HG03066 (cell line): ENCODE results near the gene HYCC1.
"Not testable (repeated sequence)": the region's sequence is repeated elsewhere in the genome, so short reads cannot be mapped to it uniquely, and the experiment has no call there.

Experiments used
- ATAC-seq: cut with Tn5 transposase; IDR thresholded peaks from one replicate; pipeline ENCODE4 v1.9.1; 2021; ENCODE audit warnings: low read depth; ENCODE audit not compliant: unreplicated experiment

Gene HYCC1

DNA sequence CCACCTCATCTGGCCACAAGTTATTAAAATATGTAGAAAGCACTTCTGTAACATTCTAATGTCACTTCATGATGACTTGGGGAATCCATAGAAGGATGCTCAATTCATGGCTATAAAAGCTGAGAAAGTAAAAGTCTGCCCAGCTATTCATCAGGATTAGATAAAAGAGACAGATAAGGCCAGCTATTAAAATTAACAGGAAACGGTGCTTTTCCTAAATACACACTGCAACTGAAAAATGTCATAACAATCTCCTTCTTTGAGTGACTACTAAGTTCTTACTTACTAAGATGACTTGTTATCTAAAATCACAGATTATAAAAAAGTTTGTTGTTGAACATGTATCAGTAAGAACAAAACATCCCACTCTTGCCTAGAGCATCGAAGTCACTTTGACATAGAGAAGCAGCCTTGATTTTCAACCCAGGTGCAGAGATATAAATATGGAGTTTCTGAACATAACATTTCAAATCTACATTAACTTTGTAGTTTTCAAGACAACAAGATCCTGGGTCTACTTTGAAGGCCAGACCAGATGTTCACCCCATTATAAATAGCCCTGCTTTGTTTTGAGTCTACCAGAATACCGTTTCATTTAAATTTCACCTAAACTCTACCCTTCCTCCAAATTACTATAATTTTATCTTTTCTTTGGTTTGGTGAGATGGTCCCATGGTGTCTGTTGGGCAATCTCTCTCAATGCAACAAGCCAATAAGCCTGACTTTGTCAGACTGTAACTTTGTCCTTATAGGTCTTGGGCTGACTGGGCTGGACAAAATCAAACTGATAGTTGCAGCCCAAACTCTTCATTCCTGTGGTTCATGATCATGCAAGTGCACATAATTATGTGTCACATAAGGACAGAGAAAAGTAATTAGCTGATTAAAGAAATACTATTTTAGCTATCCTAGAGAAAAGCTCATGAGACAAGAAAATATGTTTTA is 24.0 kb downstream of the HYCC1 start:
- no peak for ATAC-seq

DNA sequence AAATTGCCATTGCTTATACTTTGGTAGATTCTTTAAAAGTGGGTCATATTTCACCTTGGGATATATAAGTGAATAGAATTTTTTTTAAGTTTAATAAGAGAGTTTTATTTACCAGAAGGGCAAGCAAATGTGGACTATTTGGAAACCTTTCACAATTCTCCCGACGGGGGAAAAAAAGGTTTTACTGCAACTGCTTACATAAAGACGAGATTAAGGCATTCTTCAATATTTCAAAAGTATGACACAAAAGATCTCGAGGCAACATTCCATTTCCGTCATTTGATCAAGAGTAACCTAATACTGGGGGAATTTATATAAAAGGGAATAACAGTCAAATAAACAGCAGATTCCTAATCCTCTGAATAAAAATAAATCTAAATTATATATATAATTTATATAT is 28.5 kb downstream of the HYCC1 start:
- ATAC-seq, result no peak

DNA sequence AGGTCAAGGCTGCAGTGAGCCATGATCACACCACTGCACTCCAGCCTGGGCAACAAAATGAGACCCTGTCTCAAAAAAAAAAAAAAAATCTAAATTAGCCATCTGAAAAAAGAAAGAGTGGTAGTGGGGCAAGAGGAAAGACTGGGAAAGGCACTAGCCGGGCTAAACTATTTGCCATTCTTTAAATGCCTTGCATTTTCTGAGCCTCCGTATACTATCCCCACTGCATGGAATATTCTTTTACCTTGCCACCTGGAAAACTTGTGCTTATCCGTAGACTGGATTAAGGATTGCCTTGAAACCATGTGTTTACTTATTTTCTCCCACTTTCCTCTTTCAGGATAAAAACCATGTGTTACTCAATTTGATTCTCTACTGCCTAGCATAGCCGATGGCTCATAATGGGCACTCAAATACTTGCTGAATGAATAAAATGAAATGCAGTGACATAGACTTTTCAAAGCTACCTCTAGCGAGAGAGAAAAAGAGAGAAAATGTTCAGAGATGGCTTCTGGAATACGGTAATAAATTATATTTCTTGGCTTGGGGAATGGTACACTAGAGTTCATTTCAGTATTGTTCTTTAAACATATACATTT is 30.6 kb downstream of the HYCC1 start:
- no peak for ATAC-seq

DNA sequence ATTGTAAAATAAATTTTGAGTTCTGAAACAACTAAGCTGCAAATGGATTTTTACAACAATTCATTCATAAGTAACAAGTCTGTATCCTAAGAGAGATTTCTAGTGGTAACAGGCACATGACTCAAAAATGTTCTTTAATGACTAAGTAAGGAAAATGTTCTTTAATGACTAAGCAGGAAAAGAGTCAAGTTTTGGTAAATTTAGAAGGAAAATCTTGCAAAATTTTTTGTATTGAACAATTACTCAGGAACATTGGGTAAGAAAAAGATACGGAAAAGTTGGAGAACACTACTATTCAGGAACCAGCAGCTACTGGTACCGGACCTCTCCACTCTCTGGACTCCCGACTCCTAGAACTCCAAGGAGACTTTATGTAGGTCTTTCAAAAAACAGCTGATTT is 33.5 kb downstream of the HYCC1 start:
- no peak for ATAC-seq

DNA sequence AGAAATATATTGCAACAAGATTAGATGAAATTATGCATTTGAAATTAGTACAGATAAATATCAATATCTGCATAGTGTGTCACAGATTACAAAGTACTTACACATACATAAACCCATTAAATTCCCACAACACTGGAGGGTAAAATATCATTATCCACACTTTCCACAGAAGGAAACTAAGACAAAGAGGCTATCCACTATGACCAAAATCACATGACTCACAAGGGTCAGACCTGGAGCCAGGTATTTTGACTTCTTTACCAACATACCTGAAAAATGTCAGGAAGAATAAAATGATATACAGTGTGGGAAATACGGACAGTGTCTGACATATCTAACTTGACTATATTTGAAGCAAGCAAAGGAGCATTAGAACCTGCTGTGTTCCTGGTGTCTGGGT is 34.1 kb downstream of the HYCC1 start:
- no peak for ATAC-seq

DNA sequence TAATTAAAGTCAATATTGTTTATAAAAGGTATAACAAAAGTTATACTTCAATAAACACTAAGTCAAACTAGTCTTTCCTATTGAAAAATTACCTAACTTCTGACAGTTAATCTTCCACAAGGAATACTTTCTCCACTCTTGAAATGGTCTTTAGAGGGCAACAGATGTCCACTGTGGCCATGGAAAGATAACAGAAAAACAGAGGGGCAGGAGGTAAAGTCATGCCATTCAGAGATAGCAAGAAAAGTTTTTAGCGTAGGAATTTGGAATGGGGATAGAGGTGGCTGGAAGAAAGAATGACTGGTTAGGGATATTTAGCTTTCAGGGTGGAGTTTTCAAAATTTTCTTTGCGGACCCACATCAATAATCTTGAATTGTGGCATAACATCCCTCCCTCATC is 34.7 kb downstream of the HYCC1 start:
- ATAC-seq, result no peak

DNA sequence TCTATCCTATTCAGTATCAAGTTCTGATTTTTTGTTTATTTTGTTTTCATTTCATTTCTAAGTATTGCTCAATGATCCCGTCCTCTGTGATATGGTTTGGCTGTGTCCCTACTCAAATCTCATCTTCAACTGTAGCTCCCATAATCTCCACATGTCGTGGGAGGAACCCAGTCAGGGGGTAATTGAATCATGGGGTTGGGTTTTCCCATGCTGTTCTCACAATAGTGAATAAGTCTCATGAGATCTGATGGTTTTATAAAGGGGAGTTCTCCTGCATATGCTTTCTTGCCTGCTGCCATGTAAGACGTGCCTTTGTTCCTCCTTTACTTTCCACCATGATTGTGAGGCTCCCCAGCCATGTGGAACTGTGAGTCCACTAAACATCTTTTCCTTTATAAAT is 39.3 kb downstream of the HYCC1 start:
- not testable (repeated sequence) for ATAC-seq

DNA sequence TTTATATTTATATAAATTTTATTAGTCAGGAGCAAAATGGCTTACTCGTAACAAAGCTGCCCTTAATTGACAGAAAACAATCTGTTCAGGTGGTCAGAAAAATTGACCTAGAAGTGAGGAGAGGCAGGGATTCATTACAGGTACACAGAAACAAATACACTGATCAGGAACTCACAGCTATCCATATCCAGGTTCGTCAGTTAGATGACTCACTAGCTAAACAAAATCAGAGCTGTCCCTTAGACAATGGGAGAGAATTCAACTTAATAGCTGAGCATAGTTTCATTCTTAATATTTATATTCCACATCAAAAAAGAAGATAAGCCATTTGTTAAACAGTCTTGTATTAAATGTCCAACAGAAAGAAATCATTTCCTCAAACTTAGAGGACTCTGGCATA is 41.7 kb downstream of the HYCC1 start:
- ATAC-seq, result no peak

DNA sequence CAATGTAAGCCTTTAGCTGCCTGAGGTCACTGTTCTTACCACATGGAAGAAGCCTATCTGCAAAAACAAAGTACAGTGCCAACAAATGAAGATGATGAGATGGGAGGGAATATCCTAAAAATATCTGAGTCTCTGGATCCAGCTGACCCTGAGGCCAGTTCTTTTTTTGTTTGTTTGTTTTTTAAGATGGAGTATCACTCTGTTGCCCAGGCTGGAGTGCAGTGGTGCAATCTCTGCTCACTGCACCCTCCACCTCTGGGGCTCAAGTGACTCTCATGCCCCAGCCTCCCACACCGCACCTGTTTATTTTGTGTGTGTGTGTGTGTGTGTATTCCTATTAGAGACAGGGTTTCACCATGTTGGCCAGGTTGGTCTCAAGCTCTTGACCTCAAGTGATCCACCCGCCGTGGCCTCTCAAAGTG is 44.9 kb downstream of the HYCC1 start:
- no peak for ATAC-seq
